HepG2 (cell line): Measurements from ENCODE around the gene C1QBP. TPM values are rescaled to one million over a fixed set of nuclear protein-coding genes. Genes with fewer than 3 reads are reported as not detected.
A peak's percentile ranks its signal among the peaks of the same experiment; 100 is the strongest.

Source experiments
- ARNT2 ChIP-seq: sonication (generic); formaldehyde crosslinking; IDR thresholded peaks from 2 replicates; pipeline ENCODE4 v1.8.0; 2022; ENCODE audit warnings: mild to moderate bottlenecking, low read depth, missing genetic modification reagents, moderate library complexity
- ERF ChIP-seq: IDR thresholded peaks from 2 replicates; pipeline ENCODE4 v1.6.1; 2018; ENCODE audit warnings: missing biosample characterization, missing genetic modification reagents
- KAT2B ChIP-seq: fragments of 150-350 bp; IDR thresholded peaks from 2 replicates; pipeline ENCODE4 v1.6.1; 2014; ENCODE audit warnings: low read depth, low read length, borderline replicate concordance
- PBX3 ChIP-seq: sonication (generic); formaldehyde crosslinking; IDR thresholded peaks from 2 replicates; pipeline ENCODE4 v1.8.1; 2023; ENCODE audit warnings: missing genetic modification reagents, inconsistent platforms, borderline replicate concordance
- PHF5A ChIP-seq: IDR thresholded peaks from one replicate; pipeline ENCODE4 v1.6.1; 2018; ENCODE audit warnings: low read depth, missing genetic modification reagents; ENCODE audit not compliant: unreplicated experiment
- RBFOX2 ChIP-seq: fragments of 200-400 bp; formaldehyde crosslinking; IDR thresholded peaks from 2 replicates; pipeline ENCODE4 v1.6.1; 2017; ENCODE audit warnings: low read depth, mild to moderate bottlenecking, low read length
- SP4 ChIP-seq: sonication (generic); formaldehyde crosslinking; IDR thresholded peaks from 2 replicates; pipeline ENCODE4 v1.8.1; 2023; ENCODE audit warnings: mild to moderate bottlenecking, missing genetic modification reagents
- SRSF9 ChIP-seq: fragments of 200-400 bp; formaldehyde crosslinking; IDR thresholded peaks from 2 replicates; pipeline ENCODE4 v1.6.1; 2018; ENCODE audit warnings: borderline replicate concordance, mild to moderate bottlenecking, low read depth, low read length; ENCODE audit not compliant: insufficient read depth, poor library complexity, severe bottlenecking
- THYN1 ChIP-seq: sonication (generic); formaldehyde crosslinking; IDR thresholded peaks from 2 replicates; pipeline ENCODE4 v1.8.1; 2023; ENCODE audit warnings: low read depth, mild to moderate bottlenecking, moderate library complexity, missing genetic modification reagents, borderline replicate concordance
- TOPORS ChIP-seq: sonication (generic); formaldehyde crosslinking; IDR thresholded peaks from 2 replicates; pipeline ENCODE4 v1.8.0; 2023; ENCODE audit warnings: mild to moderate bottlenecking, missing genetic modification reagents
- ZBTB26 ChIP-seq: IDR thresholded peaks from 2 replicates; pipeline ENCODE4 v1.6.1; 2016; ENCODE audit warnings: missing compliant biosample characterization, missing genetic modification reagents, borderline replicate concordance
- ZBTB44 ChIP-seq: sonication (generic); formaldehyde crosslinking; IDR thresholded peaks from 2 replicates; pipeline ENCODE4 v1.4.0; 2020; ENCODE audit warnings: missing genetic modification reagents
- ZFP82 ChIP-seq: sonication (generic); formaldehyde crosslinking; IDR thresholded peaks from 2 replicates; pipeline ENCODE4 v1.5.1; 2020; ENCODE audit warnings: mild to moderate bottlenecking, missing genetic modification reagents, borderline replicate concordance
- ZHX1 ChIP-seq: sonication (generic); formaldehyde crosslinking; IDR thresholded peaks from 2 replicates; pipeline ENCODE4 v1.8.1; 2022; ENCODE audit warnings: low read depth, mild to moderate bottlenecking, missing genetic modification reagents
- ZNF263 ChIP-seq: sonication (generic); formaldehyde crosslinking; IDR thresholded peaks from 2 replicates; pipeline ENCODE4 v1.4.0; 2020; ENCODE audit warnings: missing genetic modification reagents
- ZNF343 ChIP-seq: sonication (generic); formaldehyde crosslinking; IDR thresholded peaks from 2 replicates; pipeline ENCODE4 v1.4.0; 2020; ENCODE audit warnings: mild to moderate bottlenecking, missing genetic modification reagents
- ZNF782 ChIP-seq: sonication (generic); formaldehyde crosslinking; IDR thresholded peaks from 2 replicates; pipeline ENCODE4 v1.4.0; 2020; ENCODE audit warnings: missing genetic modification reagents, mild to moderate bottlenecking, borderline replicate concordance
- polyA plus RNA-seq, 8 experiments: library from polyadenylated mRNA; depleted of rRNA in 3 of 8; stranded (reverse) in 7 of 8; unstranded in 1 of 8; fragments of >200 nt; fragmentation: Illumina TruSeq in 4 of 8; extraction: Trizol in 4 of 8; gene quantifications; 2 replicates each; pipeline versions ENCODE4 v1.2.1 to v1.2.3, GENCODE V29; 2011 to 2016; ENCODE audit warnings: low read depth in 4 of 8, missing spikeins in 1 of 8, mixed read lengths in 1 of 8; ENCODE audit not compliant: insufficient read depth in 1 of 8
- total RNA-seq, 5 experiments: library from RNA; depleted of rRNA; stranded (reverse); fragments of >200 nt; fragmentation: Illumina TruSeq; extraction: Trizol; gene quantifications; 2 replicates each; pipeline ENCODE4 v1.2.3, GENCODE V29; 2016; ENCODE audit warnings: low read depth in 1 of 5
- TF ChIP-seq, protein P1 (sequence below): sonication (generic); formaldehyde crosslinking; IDR thresholded peaks from 2 replicates; pipeline ENCODE4 v1.4.0; 2020; ENCODE audit warnings: missing genetic modification reagents
- TF ChIP-seq, protein P2 (sequence below): sonication (generic); formaldehyde crosslinking; IDR thresholded peaks from 2 replicates; pipeline ENCODE4 v1.5.0; 2020; ENCODE audit warnings: mild to moderate bottlenecking, missing genetic modification reagents

Gene C1QBP
- total and polyA plus RNA-seq, 2 of the 13 experiments (the other 11 are each of a cell fraction or from before 2014, with no cell fraction given) = 219 to 680 TPM

- TF ChIP-seq THYN1 (CRISPR knock-in tag) = no peak
- TF ChIP-seq ARNT2 (CRISPR knock-in tag) = peak; percentile 88
- no peak for TF ChIP-seq KAT2B
- TF ChIP-seq ZBTB44 = no peak
- 0 out of 2 replicates have a peak, but pooled peaks have one; percentile 75 for TF ChIP-seq ZFP82 (CRISPR knock-in tag)
- peak; percentile 96 for TF ChIP-seq RBFOX2
- 0 out of 2 replicates have a peak, but pooled peaks have one; percentile 68 for TF ChIP-seq PBX3 (CRISPR knock-in tag)
- TF ChIP-seq ZBTB26 (CRISPR knock-in tag) = no peak
- TF ChIP-seq, protein P1, sequence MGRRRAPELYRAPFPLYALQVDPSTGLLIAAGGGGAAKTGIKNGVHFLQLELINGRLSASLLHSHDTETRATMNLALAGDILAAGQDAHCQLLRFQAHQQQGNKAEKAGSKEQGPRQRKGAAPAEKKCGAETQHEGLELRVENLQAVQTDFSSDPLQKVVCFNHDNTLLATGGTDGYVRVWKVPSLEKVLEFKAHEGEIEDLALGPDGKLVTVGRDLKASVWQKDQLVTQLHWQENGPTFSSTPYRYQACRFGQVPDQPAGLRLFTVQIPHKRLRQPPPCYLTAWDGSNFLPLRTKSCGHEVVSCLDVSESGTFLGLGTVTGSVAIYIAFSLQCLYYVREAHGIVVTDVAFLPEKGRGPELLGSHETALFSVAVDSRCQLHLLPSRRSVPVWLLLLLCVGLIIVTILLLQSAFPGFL (CRISPR knock-in tag) = peak; percentile 88
- no peak for TF ChIP-seq SRSF9
- TF ChIP-seq, protein P2, sequence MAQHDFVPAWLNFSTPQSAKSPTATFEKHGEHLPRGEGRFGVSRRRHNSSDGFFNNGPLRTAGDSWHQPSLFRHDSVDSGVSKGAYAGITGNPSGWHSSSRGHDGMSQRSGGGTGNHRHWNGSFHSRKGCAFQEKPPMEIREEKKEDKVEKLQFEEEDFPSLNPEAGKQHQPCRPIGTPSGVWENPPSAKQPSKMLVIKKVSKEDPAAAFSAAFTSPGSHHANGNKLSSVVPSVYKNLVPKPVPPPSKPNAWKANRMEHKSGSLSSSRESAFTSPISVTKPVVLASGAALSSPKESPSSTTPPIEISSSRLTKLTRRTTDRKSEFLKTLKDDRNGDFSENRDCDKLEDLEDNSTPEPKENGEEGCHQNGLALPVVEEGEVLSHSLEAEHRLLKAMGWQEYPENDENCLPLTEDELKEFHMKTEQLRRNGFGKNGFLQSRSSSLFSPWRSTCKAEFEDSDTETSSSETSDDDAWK (CRISPR knock-in tag) = no peak
- no peak for TF ChIP-seq ZHX1 (CRISPR knock-in tag)
- TF ChIP-seq ZNF782 (CRISPR knock-in tag) = peak; percentile 56; the same call in 1 of the 2 replicates
- TF ChIP-seq PHF5A (CRISPR knock-in tag) = no peak
- peak; percentile 69 for TF ChIP-seq ZNF263 (CRISPR knock-in tag)
- peak; percentile 91 for TF ChIP-seq SP4 (CRISPR knock-in tag)
- TF ChIP-seq ZNF343 (CRISPR knock-in tag) = 0 out of 2 replicates have a peak, but pooled peaks have one; percentile 23
- 0 out of 2 replicates have a peak, but pooled peaks have one; percentile 90 for TF ChIP-seq TOPORS
- TF ChIP-seq ERF (CRISPR knock-in tag) = peak; percentile 92
Measured at GRCh38 chr17:5438716-5439445, at the start of gene C1QBP (continued).
